DLD1 (cell line): ENCODE results near the gene CFAP52.
"Not testable (repeated sequence)": the region's sequence is repeated elsewhere in the genome, so short reads cannot be mapped to it uniquely, and the experiment has no call there.

Experiments
- in situ Hi-C: cut with HindIII; loops from 2 replicates; pipeline ENCODE4 v1.10.0; 2017; ENCODE audit warnings: low sequenced_read_pairs

Gene CFAP52

GRCh38 chr17:9568957-9569588 lies 7.4 kb upstream of the CFAP52 start:
- in situ Hi-C loops, result no loop called here

- in situ Hi-C loops, result no loop called here
Observed at GRCh38 chr17:9571201-9571600, 5.2 kb upstream of the CFAP52 start.

DNA sequence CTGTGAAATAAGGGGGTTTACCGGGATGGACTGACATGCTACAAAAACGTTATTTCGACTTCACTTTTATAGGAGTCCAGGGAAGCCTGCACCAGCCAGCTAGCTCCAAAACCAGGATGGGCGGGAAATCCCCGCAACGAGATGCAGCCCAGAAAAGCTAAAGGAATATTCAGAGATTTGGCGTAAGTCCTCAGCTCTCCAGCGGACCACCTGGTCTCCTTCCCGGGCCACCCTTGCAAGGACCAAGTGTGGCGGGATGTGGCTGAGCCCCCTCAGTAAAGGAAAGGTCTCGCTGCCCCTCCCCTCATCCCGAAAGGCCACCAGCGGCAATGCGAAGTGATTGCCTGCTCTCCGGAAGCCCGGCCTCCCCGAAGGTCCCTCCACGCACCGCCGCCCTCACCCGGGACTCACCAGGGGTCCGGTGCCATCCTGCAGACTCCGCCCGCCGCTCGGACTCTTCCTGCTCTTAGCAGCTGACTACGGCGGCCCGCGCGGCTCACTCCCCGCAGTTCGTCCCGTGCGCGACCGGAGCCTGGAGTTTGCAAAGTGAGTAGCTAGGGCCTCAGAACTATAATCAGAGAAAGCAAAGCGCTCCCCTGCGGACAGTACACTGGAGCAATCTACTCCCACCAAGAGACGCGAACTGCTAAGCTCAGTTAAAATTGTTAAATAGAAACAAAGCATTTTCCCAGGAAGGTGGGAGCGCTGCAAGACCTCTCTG lies 901 bp upstream of the CFAP52 start, which contains the start of gene STX8:
Gene STX8, minus strand, starts transcription at position 440 of the 721 bp plus-strand sequence. Its CDS starts 12 bp downstream, at position 428.
- in situ Hi-C loops, result no loop called here

DNA sequence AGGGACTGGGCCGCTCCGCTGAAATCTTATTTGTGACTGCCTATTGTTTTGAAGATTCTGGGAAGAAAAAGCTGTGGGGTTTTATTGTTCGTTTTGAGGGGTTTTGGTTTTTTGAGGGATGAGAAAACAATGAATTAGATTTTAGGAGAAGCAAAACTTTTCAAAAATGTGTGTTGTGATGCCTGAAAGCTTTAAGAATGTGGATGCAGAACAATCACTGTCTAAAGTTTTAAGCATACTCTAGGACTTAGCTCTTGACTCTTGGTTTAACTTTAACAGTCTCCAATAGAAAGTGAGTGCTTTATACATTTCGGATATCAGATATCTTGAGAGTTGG lies 899 bp downstream of the CFAP52 start:
- in situ Hi-C loops, result no loop called here

- in situ Hi-C loops, result no loop called here
Observed at GRCh38 chr17:9587969-9588656, 11.7 kb downstream of the CFAP52 start.

DNA sequence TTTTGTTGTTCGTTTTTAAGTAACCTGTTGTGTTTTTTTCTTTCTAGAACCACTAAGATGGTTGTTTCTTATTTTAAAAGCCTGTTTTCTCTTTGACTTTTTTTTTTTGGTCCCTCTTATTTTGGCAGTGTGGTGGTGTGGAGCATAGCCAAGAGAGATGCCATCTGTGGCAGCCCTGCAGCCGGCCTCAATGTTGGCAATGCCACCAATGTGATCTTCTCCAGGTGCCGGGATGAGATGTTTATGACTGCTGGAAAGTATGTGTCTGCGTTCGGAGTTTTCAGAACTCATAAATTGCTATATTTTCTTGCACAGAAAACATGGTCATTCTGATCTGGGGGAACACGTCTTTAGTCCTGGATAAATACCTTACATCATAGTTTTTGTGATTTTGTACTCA lies 17.6 kb downstream of the CFAP52 start:
- in situ Hi-C loops, result no loop called here

GRCh38 chr17:9597638-9598037 lies 21.2 kb downstream of the CFAP52 start:
- in situ Hi-C loops, result not testable (repeated sequence)

GRCh38 chr17:9598661-9599060 lies 22.2 kb downstream of the CFAP52 start:
- in situ Hi-C loops, result no loop called here

- in situ Hi-C loops, result not testable (repeated sequence)
Observed at GRCh38 chr17:9604583-9604982, 28.1 kb downstream of the CFAP52 start.

DNA sequence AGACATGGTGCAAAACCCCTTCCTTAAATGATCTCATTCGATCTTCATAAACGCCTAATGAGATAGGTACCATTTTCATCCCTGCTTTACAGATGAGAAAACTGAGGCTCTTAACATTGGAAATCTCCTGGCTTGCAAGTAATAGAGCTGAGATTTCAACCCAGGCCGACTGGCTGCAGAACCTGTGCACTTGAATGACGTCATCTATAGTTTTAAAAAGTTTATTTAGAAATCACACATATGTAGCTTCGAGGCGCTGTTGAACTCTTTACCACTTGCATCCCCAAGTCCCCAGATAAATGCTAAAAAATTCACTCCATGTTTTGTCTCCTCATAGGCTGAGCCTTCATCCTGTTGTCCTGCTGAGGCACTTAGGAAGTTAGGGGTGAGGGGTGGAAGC lies 30.0 kb downstream of the CFAP52 start:
- in situ Hi-C loops, result no loop called here

GRCh38 chr17:9607058-9607457 lies 30.6 kb downstream of the CFAP52 start:
- in situ Hi-C loops, result not testable (repeated sequence)

DNA sequence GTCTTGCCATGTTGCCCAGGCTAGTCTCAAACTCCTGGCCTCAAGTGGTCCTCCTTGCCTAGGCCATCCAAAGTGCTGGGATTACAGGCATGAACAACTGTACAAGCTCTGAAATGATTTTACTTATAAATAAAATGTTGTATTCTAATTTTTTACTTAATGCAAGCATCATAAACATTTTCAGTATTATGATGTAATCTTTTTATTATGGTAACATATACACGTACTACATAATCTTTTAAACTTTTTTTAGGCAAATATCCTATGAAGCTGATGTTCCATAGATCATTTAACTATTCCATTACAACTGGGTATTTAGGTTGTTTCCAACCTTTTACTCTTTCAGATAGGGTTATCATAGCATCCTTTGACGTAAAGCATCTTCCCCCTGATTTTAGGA lies 35.1 kb downstream of the CFAP52 start:
- in situ Hi-C loops, result no loop called here

DNA sequence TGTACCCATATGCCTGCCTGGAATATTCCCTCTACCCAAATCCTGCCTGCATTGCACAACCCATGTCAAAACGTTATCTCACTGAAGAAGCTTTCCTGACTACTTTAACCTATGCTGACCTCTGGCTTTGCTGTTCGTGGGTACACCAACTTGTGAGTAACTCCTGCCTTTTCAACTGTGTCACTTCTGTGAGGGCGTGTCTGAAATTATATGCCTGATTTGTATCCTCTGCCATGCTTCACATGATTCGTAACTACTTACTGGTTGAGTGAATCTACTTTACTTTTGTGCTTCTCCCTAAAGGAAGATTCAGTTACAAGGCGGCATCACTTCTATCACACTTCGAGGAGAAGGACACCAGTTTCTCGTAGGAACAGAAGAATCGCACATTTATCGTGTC lies 35.6 kb downstream of the CFAP52 start:
- in situ Hi-C loops, result no loop called here

DNA sequence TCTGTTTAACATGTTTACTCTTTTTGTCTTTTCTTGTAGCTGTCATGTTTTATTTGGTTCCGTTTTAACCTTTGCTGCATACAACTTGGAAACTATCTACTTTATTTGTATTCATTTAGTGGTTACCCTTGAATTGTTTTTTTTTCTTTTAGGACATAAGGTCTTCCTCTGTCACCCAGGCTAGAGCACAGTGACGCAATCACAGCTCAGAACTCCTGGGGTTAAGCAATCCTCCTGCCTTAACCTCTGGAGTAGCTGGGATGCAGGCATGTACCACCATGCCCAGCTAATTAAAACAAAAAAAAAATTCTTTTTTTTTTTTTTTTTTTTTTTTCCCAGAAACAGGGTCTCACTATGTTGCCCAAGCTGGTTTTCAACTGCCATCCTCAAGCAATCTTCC lies 39.0 kb downstream of the CFAP52 start:
- in situ Hi-C loops, result no loop called here

GRCh38 chr17:9622961-9623360 lies 46.5 kb downstream of the CFAP52 start:
- in situ Hi-C loops, result no loop called here

GRCh38 chr17:9628509-9628908 lies 52.1 kb downstream of the CFAP52 start:
- in situ Hi-C loops, result no loop called here

DNA sequence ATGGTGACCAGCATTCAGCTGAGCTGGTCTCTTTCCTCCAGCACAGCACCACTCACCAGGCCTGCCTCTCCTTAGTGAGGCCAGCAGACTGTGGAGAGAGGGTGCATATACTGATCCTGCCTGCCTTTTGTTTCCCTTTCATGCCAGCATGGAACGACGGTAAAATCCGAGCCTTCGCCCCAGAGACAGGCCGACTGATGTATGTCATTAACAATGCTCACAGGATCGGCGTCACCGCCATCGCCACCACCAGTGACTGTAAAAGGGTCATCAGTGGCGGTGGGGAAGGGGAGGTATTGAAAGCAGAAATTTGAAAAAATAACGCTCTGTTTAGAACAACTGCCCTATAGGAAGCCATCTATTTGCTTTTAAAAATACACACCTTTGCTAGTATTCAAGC lies 56.3 kb downstream of the CFAP52 start:
- in situ Hi-C loops, result no loop called here

- in situ Hi-C loops, result no loop called here
Observed at GRCh38 chr17:9635340-9635739, 58.9 kb downstream of the CFAP52 start.

DNA sequence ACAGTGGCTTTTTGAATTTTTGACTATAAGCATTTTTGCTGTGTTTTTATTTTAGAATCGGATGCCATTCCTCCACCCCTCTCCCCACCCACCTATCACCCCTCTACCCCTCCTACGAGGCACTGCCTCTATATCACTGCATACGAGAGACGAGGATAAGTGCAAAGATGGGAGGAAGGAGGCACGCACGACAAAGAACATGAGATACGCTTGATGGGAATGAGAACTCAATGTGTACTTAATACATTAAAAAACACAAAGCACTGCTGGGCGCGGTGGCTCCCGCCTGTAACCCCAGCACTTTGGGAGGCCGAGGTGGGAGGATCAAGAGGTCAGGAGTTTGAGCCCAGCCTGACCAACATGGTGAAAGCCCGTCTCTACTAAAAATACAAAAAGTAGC lies 60.1 kb downstream of the CFAP52 start:
- in situ Hi-C loops, result no loop called here

DNA sequence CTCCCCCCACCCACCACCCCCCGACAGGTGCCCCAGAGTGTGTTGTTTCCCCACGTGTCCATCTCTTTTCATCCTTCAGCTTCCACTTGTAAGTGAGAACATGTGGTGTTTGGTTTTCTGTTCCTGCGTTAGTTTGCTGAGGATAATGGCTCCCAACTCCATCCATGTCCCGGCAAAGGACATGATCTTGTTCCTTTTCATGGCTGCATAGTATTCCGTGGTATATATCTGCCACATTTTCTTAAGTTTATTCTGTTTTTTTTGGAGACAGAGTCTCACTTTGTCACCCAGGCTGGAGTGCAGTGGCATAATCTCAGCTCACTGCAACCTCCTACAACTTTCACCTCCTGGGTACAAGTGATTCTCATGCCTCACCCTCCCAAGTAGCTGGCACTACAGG lies 63.9 kb downstream of the CFAP52 start:
- in situ Hi-C loops, result not testable (repeated sequence)

DNA sequence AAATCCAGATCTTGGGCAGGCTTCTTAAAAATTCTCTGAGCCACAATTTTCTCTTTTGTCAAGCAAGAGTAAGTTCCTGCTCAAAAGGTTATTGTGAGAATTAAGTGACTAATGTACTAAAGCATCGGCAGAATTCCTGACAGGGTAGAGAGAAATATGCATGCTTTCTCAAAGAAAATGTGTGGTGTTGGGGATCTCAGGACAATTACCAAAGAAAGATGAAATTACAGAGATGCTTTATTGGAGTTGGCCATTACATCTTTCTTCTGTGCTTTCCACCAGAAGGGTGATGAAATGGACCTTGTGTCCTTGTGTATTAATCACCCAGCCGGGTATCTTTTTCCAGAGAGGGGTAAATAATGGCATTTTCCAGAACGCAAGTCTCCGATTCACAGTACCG lies 67.2 kb downstream of the CFAP52 start:
- in situ Hi-C loops, result no loop called here
